Thoracic aorta (tissue), 2 donors: ENCODE data around the gene CDYL. TPM values are rescaled to one million over a fixed set of nuclear protein-coding genes. Genes with fewer than 3 reads are reported as not detected.

Experiments used
- ATAC-seq: fragments of 150-250 bp; one replicate; pipeline ENCODE4 v1.8.0; 2017; ENCODE audit warnings: low read depth; ENCODE audit not compliant: insufficient number of reproducible peaks, low FRiP score
- DNase-seq: peaks from one replicate; pipeline ENCODE4 v3.0.0-alpha.2; 2020; ENCODE audit warnings: low spot score
- H3K27ac ChIP-seq, 2 donors: fragments of 200-600 bp; sonication (generic); 1 replicate in 1 of 2; 2 replicates in 1 of 2; pipeline ENCODE4 v1.5.1; 2016; ENCODE audit warnings: mild to moderate bottlenecking in 2 of 2, moderate library complexity in 2 of 2
- H3K27me3 ChIP-seq: fragments of 200-600 bp; sonication (generic); replicated peaks from 2 replicates; pipeline ENCODE4 v1.6.0; 2016; ENCODE audit warnings: mild to moderate bottlenecking; ENCODE audit not compliant: insufficient read depth
- H3K36me3 ChIP-seq: fragments of 200-600 bp; sonication (generic); one replicate; pipeline ENCODE4 v1.5.1; 2016
- H3K4me1 ChIP-seq, 2 donors: fragments of 200-600 bp; sonication (generic); 1 replicate in 1 of 2; 2 replicates in 1 of 2; pipeline versions ENCODE4 v1.5.1 to v1.6.0; 2016; ENCODE audit warnings: low read depth in 2 of 2, mild to moderate bottlenecking in 1 of 2; ENCODE audit not compliant: control insufficient read depth in 1 of 2
- H3K4me3 ChIP-seq: fragments of 200-600 bp; sonication (generic); 2 replicates; pipeline ENCODE4 v1.5.1; 2016; ENCODE audit warnings: mild to moderate bottlenecking
- H3K9me3 ChIP-seq: fragments of 200-600 bp; sonication (generic); 2 replicates; pipeline ENCODE4 v1.5.1; 2016
- CTCF ChIP-seq: fragments of 200-600 bp; sonication (generic); IDR thresholded peaks from one replicate; pipeline ENCODE4 v1.5.1; 2019; ENCODE audit warnings: antibody characterized with exemption
- total RNA-seq, 2 donors: library from RNA; depleted of rRNA; stranded (reverse); fragments of >200 nt; gene quantifications; one replicate each; pipeline versions ENCODE4 v1.1.0 to v1.2.3, GENCODE V29; 2016

The CDYL gene
- total RNA-seq, 2 donors from 2014 or later = 22.7 to 38.2 TPM

GRCh38 chr6:4901386-4902061 is 125.3 kb downstream of the CDYL start:
- H3K27me3 ChIP-seq = no peaks in the 10 kb centered on the region
- ATAC-seq = no peak
- no peak overlapping the region for H3K27ac ChIP-seq
- no peak overlapping the region for H3K4me3 ChIP-seq
- DNase-seq = no peak
- H3K9me3 ChIP-seq = peaks cover 3% of the 10 kb centered on the region
- TF ChIP-seq CTCF = no peak
- no peaks in the 10 kb centered on the region for H3K36me3 ChIP-seq
- peaks cover 0 to 7% of the 10 kb centered on the region in 2 donors for H3K4me1 ChIP-seq

- Histone ChIP-seq H3K4me3 (no peak overlapping the region), H3K4me1 (peaks cover 5 to 14% of the 10 kb centered on the region in 2 donors), H3K9me3 (peaks cover 3% of the 10 kb centered on the region), H3K27me3 (no peaks in the 10 kb centered on the region), H3K36me3 (no peaks in the 10 kb centered on the region), H3K27ac (no peak overlapping the region)
- ATAC-seq (no peak), DNase-seq (no peak)
- TF ChIP-seq CTCF = no peak
These were observed 126.2 kb downstream of the CDYL start for GRCh38 chr6:4902363-4902762.

GRCh38 chr6:4903121-4903520 is 126.9 kb downstream of the CDYL start:
- no peak for DNase-seq
- peaks cover 3% of the 10 kb centered on the region for H3K9me3 ChIP-seq
- H3K27me3 ChIP-seq = no peaks in the 10 kb centered on the region
- ATAC-seq = no peak
- H3K36me3 ChIP-seq = no peaks in the 10 kb centered on the region
- H3K4me3 ChIP-seq = no peak overlapping the region
- no peak overlapping the region for H3K27ac ChIP-seq
- TF ChIP-seq CTCF = no peak
- peaks cover 7 to 21% of the 10 kb centered on the region in 2 donors for H3K4me1 ChIP-seq

GRCh38 chr6:4903751-4904370 is 127.7 kb downstream of the CDYL start:
- Histone ChIP-seq H3K9me3 (no peaks in the 10 kb centered on the region), H3K36me3 (no peaks in the 10 kb centered on the region), H3K27me3 (no peaks in the 10 kb centered on the region), H3K4me1 (peaks cover 7 to 23% of the 10 kb centered on the region in 2 donors), H3K27ac (no peak overlapping the region), H3K4me3 (no peak overlapping the region)
- ATAC-seq (no peak), DNase-seq (no peak)
- TF ChIP-seq CTCF = no peak

- DNase-seq = no peak
- no peak overlapping the region for H3K27ac ChIP-seq
- no peak for TF ChIP-seq CTCF
- peaks cover 7 to 23% of the 10 kb centered on the region in 2 donors for H3K4me1 ChIP-seq
- H3K36me3 ChIP-seq = no peaks in the 10 kb centered on the region
- H3K9me3 ChIP-seq = no peaks in the 10 kb centered on the region
- no peak overlapping the region for H3K4me3 ChIP-seq
- ATAC-seq = no peak
- H3K27me3 ChIP-seq = no peaks in the 10 kb centered on the region
These were observed 128.3 kb downstream of the CDYL start for GRCh38 chr6:4904461-4905025.
